GM12873 (cell line): ENCODE measurements around the gene NBPF3.

Source experiments
- TF ChIP-seq, protein P1 (sequence below): IDR thresholded peaks from 2 replicates; pipeline ENCODE4 v1.5.1; 2012; ENCODE audit warnings: low read depth, mild to moderate bottlenecking, moderate library complexity, low read length, control low read depth; ENCODE audit not compliant: insufficient read depth; ENCODE audit errors: missing control alignments

The NBPF3 gene

DNA sequence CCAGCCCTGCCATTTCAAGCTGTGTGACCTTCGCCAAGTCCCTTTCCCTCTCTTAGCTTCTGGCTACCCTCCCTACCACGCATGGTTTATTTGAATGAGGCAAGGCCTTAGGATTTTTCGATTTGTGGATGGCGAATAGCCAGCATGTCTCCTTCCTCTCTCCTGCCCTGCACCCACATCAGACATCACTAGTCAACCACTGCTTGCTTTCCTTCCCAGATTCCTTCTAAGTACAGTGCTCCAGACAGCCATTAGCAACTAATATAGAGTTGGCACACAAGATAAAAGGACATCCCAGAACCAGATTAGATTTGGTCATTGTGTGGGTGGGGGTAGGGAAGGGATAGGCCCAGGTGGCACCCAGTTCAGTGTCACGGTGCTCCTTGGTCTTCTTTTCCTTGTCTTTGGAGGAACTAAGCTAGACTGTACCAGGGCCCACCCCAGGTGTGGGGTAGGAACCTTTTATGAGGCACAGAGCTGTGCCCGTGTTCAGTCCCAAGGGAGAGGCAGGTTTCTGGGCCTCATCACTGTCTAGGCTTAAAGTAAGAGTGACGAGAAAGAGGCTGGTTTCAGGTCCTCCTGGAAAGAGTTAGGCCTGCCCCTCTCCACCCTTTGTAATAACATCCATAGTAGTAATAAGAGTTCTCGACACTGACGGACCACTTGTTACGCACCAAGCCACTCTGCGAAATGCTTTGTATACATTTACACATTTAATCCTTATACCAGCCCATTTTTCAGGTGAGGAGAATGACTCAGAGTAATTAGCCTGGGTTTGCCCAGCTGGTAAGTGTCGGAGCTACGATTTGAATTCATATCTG is 77.9 kb downstream of the NBPF3 start:
- TF ChIP-seq, protein P1, sequence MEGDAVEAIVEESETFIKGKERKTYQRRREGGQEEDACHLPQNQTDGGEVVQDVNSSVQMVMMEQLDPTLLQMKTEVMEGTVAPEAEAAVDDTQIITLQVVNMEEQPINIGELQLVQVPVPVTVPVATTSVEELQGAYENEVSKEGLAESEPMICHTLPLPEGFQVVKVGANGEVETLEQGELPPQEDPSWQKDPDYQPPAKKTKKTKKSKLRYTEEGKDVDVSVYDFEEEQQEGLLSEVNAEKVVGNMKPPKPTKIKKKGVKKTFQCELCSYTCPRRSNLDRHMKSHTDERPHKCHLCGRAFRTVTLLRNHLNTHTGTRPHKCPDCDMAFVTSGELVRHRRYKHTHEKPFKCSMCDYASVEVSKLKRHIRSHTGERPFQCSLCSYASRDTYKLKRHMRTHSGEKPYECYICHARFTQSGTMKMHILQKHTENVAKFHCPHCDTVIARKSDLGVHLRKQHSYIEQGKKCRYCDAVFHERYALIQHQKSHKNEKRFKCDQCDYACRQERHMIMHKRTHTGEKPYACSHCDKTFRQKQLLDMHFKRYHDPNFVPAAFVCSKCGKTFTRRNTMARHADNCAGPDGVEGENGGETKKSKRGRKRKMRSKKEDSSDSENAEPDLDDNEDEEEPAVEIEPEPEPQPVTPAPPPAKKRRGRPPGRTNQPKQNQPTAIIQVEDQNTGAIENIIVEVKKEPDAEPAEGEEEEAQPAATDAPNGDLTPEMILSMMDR: no peak

DNA sequence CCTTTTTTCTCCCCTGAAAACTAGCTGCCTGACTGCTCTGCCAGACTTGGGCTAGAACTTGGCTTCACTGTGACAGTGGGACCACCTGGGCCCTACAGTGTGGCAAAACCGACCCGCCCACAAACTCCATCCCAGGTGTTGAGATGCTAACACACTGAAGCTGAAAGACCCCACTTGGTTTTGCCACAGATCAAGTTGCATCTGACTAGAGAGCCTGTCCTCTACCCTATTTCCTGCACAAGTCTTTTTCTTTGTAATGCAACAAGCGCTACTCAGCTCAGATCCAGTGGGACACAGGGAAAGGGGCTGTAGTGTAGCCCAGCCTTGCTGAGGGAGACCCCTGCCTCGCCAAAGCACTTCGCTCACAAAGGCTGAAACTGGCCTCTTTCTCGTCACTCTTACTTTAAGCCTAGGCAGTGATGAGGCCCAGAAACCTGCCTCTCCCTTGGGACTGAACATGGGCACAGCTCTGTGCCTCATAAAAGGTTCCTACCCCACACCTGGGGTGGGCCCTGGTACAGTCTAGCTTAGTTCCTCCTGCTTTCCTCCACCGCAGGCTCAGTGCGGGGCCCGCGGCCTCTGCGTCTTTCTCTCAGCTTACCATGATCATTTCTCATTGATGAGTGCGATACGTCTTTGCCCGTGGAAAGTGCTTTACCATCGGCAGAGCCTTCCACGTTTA is 79.0 kb downstream of the NBPF3 start:
- TF ChIP-seq, protein P1: no peak

DNA sequence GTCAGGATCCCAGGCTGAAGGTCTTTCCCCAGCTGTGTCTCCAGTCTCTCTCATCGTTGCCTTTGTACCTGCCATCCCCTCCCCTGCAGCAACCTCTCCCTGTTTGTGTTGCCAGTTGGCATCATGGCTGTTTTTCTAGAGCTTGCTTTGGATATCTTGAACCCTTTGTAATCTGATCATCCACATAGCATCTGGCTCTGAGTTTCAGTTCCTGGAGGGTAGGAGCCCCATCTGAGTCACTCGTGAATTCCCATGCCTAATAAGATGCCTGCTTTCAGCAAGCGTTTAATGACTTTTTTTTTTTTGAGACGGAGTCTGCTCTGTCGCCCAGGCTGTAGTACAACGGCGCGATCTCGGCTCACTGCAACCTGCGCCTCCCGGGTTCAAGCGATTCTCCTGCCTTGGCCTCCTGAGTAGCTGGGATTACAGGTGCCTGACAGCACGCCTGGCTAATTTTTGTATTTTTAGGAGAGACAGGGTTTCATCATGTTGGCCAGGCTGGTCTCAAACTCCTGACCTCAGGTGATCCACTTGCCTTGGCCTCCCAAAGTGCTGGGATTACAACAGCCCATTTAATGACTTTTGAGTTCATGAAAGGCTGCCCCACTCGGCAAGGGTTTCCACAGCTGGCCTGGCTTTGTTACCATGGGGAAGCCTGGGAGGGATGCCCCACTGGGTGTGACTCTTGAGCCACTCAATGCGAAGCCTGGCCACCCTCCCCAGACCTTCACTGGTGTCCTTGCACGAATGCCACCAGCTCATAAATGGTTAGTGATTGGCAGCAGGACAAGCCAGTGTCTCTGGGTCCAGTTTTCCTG is 81.2 kb downstream of the NBPF3 start:
- TF ChIP-seq, protein P1: no peak

DNA sequence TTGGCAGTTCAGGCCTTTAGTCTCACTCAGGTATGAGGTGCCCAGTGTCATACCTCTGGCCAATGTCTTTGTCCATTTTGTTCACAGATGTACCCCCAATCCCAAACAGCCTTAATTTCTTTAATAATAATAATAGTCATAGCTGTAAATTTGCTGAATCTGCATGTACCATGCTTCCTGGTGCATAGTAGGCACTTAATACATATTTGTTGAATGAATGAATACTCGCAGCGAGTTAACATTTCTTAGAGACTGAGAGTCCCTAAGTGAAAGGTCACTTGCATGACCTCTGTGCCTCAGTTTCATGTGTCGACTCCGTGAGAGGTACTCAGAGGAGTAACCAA is 81.8 kb downstream of the NBPF3 start:
- TF ChIP-seq, protein P1: no peak

DNA sequence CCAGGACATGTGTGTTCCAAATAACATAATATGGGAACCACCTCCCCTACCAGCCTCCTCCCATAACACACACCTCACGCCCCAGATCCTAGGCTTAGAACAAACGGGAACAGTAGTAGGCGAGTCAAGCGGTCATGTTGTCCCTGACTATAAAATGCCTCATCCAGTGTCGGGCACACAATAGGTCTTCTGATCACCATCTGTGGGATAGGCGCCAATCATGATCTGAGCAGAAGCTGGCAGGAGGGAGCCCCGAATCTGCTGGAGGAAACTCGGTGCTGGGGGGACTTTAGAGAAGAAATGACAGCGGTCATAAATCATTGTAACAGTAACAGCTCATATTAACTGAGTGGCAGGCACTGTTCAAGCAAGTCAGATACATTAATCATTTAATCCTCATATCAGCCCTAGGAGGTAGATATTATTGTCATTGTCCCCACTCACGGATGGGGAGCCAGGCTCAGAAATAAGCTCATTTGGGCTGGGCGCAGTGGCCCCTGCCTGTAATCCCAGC is 82.6 kb downstream of the NBPF3 start:
- TF ChIP-seq, protein P1: no peak

DNA sequence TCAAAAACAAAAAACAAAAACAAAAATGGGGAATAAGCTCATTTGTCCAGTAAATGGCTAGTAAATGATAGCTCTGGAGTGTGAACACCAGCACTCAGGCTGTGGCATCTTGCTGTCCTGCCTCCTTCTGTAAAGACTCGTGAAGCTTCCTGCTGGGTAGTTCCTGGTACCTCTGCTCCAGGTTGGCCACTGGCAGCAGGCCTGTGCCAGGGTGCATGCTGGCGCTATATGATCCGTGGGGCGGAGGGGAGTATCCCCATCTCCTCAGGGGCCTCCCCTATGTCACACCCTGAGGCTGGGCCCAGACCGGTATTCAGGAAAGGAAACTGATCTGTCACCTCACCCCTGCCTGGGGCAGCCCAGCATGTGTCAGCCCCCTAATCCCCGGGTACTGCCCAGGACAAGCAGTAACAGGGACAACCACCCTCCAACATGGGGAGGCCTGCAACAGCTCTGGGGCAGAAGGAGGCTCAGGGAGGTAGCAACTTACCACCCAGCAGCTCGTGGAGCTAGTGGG is 83.4 kb downstream of the NBPF3 start:
- TF ChIP-seq, protein P1: no peak

DNA sequence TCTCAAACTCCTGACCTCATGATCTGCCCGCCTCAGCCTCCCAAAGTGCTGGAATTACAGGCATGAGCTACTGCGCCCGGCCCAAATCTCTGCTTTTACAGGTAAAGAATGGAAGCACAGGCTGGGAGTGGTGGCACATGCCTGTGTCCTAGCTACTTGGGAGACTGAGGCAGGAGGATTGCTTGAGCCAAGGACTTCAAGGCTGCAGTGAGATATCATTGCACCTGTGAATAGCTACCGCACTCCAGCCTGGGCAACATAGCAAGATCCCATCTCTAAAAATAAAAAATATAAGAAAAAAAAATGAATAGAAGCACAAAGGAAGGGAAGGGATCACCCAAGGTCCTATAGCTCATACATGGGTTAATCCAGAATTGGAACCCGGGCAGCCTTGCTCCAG is 84.3 kb downstream of the NBPF3 start:
- TF ChIP-seq, protein P1: no peak
